Measurements from ENCODE around the gene ZFR.
"Not testable (repeated sequence)": the region's sequence is repeated elsewhere in the genome, so short reads cannot be mapped to it uniquely, and the experiment has no call there.

Gene ZFR

DNA sequence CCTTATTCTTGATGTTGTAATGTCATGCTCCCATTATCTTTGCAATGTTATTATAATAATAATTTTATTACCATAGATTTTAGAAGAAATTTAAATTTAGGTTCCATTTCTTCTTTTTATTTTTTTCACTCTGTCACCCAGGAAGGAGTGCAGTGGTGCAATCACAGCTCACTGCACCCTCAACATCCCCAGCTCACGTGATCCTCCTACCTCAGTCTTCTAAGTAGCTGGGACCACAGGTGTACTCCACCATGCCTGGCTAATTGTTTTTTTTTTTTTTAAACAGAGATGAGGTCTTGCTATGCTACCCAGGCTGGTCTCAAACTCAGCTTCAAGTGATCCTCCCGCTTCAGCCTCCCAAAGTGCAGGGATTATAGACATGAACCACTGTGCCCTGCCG lies 11.9 kb downstream of the ZFR start:
- no peak for TF ChIP-seq POLR2A (IDR thresholded peaks at IDR 0.05; ENCODE audit: extremely low read depth, insufficient read length)
- TF ChIP-seq, protein P1, sequence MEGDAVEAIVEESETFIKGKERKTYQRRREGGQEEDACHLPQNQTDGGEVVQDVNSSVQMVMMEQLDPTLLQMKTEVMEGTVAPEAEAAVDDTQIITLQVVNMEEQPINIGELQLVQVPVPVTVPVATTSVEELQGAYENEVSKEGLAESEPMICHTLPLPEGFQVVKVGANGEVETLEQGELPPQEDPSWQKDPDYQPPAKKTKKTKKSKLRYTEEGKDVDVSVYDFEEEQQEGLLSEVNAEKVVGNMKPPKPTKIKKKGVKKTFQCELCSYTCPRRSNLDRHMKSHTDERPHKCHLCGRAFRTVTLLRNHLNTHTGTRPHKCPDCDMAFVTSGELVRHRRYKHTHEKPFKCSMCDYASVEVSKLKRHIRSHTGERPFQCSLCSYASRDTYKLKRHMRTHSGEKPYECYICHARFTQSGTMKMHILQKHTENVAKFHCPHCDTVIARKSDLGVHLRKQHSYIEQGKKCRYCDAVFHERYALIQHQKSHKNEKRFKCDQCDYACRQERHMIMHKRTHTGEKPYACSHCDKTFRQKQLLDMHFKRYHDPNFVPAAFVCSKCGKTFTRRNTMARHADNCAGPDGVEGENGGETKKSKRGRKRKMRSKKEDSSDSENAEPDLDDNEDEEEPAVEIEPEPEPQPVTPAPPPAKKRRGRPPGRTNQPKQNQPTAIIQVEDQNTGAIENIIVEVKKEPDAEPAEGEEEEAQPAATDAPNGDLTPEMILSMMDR (IDR thresholded peaks at IDR 0.05; ENCODE audit: low read depth, low read length): no peak
- TF ChIP-seq MYC (IDR thresholded peaks at IDR 0.05; ENCODE audit: low read depth, low read length): no peak
- no peak for TF ChIP-seq MAX (IDR thresholded peaks at IDR 0.05; ENCODE audit: low read depth, low read length)
- DNase-seq (ENCODE audit: low read depth): no peak
- no peak overlapping the region for H3K4me3 ChIP-seq (ENCODE audit: low read depth, low read length)

DNA sequence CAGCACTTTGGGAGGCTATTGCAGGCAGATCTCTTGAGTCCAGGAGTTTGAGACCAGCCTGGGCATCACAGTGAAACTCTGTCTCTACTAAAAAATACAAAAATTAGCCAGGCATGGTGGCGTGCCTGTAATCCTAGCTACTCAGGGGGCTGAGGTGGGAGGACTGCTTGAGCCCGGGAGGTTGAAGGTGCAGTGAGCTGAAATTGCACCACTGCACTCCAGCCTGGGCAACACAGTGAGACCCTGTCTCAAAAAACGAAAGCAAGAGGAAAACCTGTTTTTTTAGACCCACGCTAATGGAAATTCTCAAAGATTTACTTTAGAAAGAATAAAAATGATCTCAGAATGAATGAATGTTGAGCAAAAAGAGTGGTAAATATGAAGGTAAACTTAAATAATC lies 13.7 kb downstream of the ZFR start:
- not testable (repeated sequence) for H3K4me3 ChIP-seq (ENCODE audit: low read depth, low read length); DNase-seq (ENCODE audit: low read depth)

- no peak overlapping the region for H3K4me3 ChIP-seq (ENCODE audit: low read depth, low read length)
- no peak for TF ChIP-seq POLR2A (IDR thresholded peaks at IDR 0.05; ENCODE audit: extremely low read depth, insufficient read length)
- TF ChIP-seq MYC (IDR thresholded peaks at IDR 0.05; ENCODE audit: low read depth, low read length): no peak
- no peak for TF ChIP-seq MAX (IDR thresholded peaks at IDR 0.05; ENCODE audit: low read depth, low read length)
- TF ChIP-seq, protein P1 (IDR thresholded peaks at IDR 0.05; ENCODE audit: low read depth, low read length): no peak
- DNase-seq (ENCODE audit: low read depth): no peak
Measured at GRCh38 chr5:32428426-32428825, 16.1 kb downstream of the ZFR start.

DNA sequence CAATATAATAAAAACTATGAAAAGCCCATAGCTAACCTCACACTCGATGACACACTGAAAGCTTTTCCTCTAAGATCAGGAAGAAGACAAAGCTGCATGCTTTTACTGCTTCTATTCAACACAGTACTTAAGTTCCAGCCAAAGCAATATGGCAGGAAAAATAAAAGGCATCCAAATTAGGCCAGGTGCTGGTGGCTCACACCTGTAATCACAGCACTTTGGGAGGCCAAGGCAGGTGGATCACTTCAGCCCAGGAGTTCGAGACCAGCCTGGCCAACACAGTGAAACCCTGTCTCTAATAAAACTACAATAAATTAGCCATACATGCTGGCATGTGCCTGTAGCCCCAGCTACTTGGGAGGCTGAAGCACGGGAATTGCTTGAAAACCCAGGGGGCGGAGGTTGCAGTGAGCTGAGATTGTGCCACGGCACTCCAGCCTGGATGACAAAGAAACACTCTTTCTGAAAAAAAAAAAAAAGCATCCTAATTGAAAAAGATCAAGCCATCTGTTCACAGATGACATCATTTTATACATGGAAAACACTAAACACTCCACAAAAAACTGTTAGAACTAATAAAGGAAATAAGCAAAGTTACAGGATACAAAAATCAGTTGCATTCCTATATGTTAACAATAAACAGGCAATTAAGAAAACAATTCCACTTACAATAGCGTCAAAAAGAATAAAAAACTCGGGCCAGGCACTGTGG lies 17.9 kb downstream of the ZFR start:
- no peak for DNase-seq (ENCODE audit: low read depth)
- no peak overlapping the region for H3K4me3 ChIP-seq (ENCODE audit: low read depth, low read length)
- TF ChIP-seq, protein P1 (IDR thresholded peaks at IDR 0.05; ENCODE audit: low read depth, low read length): no peak
- TF ChIP-seq POLR2A (IDR thresholded peaks at IDR 0.05; ENCODE audit: extremely low read depth, insufficient read length) (no peak), MYC (IDR thresholded peaks at IDR 0.05; ENCODE audit: low read depth, low read length) (no peak)

DNA sequence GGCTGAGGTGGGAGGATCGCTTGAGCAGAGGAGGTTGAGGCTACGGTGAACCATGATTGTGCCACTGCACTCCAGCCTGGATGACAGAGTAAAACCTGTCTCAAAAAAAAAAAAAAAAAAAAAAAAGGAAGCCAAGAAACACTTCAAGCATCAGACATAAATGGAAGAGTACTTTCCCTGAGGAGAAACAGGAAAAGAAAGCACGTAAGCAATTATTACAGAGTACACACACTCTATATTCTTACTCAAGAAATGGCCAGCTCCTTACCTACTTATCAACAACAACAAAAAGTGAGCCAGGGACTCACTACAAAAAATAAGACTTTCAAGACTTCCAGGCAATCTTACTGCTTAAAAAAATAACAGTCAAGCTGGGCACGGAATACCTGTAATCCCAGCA lies 21.8 kb downstream of the ZFR start:
- TF ChIP-seq, protein P1 (IDR thresholded peaks at IDR 0.05; ENCODE audit: low read depth, low read length): no peak
- TF ChIP-seq MAX (IDR thresholded peaks at IDR 0.05; ENCODE audit: low read depth, low read length): no peak
- no peak for TF ChIP-seq MYC (IDR thresholded peaks at IDR 0.05; ENCODE audit: low read depth, low read length)
- no peak for TF ChIP-seq POLR2A (IDR thresholded peaks at IDR 0.05; ENCODE audit: extremely low read depth, insufficient read length)
- H3K4me3 ChIP-seq (ENCODE audit: low read depth, low read length): no peak overlapping the region
- no peak for DNase-seq (ENCODE audit: low read depth)

DNA sequence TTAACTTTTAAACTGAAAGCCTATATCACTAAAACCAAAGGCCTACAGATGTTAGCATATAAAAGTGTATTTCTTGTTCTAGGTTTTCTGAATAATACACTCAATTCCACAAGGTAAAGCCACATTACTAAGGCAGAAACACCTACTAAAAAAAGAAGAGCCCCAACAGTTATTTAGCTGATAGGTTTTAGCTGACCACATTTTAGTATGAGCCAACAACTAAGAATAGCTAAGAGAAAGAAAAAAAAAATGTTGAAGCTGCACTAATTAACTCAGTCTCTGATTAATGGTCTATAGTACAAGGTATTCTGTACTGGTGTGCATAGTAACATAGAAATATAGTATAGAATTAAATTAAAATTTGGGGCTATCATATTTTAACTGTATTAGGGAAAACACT lies 23.5 kb downstream of the ZFR start:
- TF ChIP-seq MAX (IDR thresholded peaks at IDR 0.05; ENCODE audit: low read depth, low read length): no peak
- no peak for TF ChIP-seq MYC (IDR thresholded peaks at IDR 0.05; ENCODE audit: low read depth, low read length)
- TF ChIP-seq, protein P1 (IDR thresholded peaks at IDR 0.05; ENCODE audit: low read depth, low read length): no peak
- no peak for TF ChIP-seq POLR2A (IDR thresholded peaks at IDR 0.05; ENCODE audit: extremely low read depth, insufficient read length)
- no peak for DNase-seq (ENCODE audit: low read depth)
- no peak overlapping the region for H3K4me3 ChIP-seq (ENCODE audit: low read depth, low read length)

Data from NB4 (cell line).